GM19452 (cell line): Measurements from ENCODE around the gene CCDC117.

Experiments used
- ATAC-seq: cut with Tn5 transposase; IDR thresholded peaks from one replicate; pipeline ENCODE4 v1.9.1; 2021; ENCODE audit not compliant: unreplicated experiment

CCDC117 gene

DNA sequence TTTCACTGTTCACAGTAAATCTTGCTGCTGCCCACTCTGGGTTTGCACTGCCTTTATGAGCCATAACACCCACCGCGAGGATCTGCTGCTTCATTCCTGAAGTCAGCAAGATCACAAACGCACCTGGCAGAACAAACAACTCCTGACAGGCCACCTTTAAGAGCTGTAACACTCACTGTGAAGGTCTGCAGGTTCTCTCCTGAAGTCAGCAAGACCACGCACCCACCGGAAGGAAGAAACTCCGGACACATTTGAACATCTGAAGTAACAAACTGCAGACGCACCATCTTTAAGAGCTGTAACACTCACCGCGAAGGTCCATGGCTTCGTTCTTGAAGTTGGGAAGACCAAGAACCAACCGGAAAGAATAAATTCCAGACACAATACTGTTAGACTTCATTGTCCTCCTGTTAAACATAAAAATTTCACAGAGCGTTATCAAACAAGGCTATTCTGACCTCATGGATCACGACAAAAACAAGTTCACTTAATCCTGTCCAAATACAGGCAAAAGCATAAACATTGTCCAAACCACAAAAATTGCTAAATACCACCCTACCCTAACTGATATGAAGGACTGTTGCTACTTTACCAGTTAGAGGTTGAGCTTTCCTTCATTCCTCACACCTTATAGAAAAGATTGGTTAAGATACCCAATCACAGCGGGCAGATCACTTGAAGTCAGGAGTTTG is 3.0 kb upstream of the CCDC117 start:
- ATAC-seq, result no peak

DNA sequence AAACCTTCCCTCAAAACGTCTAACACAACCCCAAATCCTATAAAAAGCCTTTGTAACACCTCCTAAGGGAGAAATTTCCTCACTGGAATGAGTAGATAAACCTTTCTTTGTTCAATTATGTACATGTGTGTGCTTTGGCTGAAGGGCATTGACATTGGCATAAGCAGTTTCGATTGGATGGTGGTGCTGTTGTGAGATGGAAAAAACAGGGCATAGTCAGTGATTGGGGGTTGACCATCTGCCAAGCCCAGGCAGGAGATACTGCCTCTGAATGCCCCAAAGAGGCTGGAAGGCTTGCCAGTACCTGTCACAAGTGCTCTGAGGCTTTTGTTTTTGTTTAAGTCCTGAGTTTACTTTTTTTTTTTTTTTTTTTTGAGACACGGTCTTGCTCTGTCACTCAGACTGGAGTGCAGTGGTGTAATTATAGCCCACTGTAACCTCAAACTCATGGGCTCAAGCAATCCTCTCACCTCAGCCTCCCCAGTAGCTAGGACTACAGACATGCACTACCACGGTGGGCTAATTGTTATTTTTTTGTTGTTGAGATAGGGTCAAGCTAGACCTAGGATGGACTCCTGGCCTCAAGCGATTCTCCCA is 1.2 kb upstream of the CCDC117 start:
- no peak for ATAC-seq

DNA sequence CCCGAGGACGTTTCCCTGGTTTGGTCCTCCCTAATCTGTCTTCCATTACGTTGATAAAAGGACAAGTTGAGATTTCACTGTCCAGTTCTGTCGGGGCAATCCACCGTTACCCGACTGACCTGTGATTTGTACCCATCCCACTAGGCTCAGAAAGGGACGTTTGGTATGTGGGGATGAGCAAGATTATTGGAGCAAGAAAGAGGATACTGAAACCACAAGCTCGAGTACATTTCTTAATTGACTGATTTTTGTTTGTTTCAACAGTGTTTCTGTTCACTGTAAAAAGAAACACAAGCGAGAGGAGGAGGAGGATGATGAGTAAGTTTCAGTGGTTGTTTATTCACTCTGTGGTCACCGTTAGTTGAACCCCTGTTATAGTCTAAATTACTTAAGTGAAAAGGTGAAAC is 969 bp downstream of the CCDC117 start:
- ATAC-seq, result peak; percentile 28

DNA sequence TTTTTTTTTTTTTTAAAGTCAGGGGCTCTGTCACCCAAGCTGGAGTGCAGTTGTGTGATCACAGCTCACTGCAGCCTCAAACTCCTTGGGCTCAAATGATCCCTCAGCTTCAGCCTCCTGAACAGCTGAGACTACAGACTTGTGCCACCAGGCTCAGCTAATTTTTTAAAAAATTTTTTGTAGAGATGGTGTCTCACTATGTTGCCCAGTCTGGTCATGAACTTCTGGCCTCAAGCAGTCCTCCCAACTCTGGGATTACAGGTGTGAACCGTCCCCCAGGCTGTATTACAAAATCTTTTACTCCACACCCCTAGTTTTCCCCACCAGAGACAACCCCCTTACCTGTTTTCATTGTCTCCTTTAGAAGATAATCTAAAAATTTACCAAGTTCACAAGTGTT is 1.9 kb downstream of the CCDC117 start:
- no peak for ATAC-seq

DNA sequence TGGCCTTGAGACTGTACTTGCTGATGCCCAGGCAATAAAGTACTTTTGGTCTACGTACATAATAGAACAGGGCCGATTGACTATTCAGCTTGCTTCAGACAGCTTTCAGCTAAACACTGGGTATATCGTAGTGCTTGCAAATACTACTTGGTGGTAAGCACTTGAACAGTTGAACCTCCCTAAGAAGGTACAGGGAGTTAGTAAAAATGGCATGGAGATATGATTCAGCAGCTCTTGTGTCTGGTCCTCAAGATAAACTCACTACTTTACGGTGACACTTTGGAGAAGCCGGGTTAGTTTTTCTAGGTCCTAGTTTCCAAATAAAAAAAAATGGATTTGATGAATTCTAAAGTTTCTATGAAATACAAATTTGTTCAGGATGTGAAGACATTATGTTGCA is 7.3 kb downstream of the CCDC117 start:
- no peak for ATAC-seq

DNA sequence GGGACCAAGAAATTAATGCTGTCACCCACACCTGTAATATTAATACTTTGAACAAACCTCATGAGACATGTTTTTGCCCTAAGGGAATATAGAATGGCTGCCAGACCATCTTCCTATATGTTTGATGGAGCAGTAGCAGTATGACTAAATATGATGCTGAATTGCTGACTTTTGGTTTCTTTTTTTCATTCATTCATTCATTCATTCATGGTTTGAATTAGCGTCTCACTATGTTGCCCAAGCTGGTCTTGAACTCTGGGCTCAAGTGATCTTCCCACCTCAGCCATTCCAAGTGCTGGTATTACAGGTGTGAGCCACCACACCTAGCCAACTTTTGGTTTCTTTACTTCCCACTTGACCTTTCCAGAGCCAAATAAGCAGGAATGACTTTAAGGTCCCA is 7.8 kb downstream of the CCDC117 start:
- no peak for ATAC-seq

DNA sequence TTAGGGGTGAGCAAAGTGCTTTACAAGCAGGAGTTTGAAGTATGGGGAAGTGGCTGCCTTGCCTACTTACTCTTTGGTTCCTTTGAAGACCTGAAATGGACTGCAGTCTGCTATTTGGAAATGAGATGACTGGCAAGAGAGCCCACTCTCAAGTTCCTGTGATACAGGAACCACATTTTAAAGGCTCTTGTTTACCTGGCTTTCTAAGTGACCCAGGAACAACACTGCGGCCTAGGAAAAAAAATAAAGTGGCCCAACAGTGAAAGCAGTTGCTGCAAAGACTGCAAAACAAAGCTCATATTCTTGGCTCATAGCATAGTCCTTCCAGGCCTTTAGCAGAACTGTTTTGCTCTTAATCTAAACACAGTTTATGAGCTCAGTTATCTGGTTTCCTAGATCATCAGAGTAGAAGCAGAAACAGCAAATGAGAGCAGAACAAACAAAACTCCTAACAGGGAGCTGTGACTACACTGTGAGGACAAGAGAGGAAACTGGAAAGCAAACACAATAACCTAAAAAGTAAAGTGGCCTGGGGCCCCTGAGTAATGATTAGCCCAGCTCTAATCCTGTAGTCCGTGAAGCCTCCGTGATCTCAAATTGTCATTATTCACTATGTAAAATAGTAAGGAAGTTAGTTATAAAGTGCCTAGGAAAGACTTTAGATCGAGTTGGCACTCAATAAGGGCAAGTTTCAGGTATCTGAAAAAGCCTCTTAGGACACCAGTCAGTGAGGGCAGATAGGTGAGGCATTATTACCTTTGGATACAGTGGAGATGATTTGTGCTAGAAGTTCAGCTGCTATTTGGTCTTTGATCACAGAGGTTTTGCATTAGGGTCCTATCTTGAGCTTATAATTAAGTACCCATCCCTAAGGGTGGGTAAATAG is 11.5 kb downstream of the CCDC117 start:
- no peak for ATAC-seq

DNA sequence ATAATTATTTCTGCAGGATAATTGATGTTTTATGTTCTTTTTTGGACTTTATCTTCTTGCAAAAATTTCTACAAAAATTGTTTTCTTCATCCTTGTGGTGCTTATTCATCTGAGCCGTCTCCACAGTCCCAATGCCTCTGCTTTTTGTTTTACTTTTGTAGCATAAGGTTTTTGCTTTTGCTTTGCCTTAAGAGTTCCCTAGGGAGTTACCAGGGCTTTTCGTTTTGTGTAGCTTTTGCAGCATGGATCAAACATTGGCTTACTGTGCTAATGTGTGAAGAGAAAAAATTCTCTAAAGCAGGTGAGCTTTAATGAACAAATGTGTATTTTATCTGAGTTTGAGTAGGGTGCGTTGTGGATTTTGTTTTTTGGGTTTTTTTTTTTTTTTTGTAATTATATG is 16.1 kb downstream of the CCDC117 start:
- no peak for ATAC-seq

DNA sequence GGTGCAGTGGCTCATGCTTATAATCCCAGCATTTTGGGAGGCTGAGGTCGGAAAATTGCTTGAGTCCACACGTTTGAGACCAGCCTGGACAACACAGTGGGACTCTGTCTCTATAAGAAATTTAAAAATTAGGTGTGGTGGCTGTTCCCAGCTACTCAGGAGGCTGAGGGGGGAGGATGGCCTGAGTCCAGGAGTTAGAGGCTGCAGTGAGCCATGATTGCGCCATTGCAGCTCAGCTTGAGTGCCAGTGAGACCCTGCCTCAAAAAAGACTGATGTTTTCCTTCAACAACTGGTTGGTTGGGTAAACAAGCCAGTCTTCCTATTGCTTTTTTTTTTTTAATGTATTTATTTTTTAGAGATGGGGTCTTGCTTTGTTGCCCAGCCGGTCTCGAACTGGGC is 18.6 kb downstream of the CCDC117 start:
- ATAC-seq, result no peak

DNA sequence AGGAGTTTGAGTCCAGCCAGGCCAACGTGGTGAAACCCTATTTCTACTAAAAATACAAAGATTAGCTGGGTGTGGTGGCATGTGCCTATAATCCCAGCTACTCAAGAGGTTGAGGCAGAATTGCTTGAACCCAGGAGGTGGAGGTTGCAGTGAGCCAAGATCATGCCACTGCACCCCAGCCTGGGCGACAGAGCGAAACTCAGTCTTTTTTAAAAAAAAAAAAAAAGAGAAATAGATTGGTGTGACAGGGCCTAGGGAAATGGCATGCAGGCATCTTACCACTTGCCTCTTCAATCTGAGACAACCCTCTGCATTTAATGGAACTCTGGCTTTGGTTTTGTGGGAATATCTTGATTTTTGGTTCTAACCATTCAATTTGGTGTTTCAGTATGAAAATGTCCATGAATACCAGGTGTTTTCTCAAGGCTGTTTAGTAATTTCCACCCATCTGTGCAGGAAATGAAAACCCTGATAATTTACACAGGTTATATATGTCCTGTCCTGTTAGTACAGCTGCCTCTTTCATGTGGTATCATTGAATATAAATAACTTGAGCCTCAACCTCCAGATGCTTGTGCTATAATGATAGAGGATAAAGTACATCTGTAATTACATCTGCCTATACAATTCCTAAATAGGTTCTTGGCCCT is 19.5 kb downstream of the CCDC117 start:
- ATAC-seq, result peak; percentile 64

DNA sequence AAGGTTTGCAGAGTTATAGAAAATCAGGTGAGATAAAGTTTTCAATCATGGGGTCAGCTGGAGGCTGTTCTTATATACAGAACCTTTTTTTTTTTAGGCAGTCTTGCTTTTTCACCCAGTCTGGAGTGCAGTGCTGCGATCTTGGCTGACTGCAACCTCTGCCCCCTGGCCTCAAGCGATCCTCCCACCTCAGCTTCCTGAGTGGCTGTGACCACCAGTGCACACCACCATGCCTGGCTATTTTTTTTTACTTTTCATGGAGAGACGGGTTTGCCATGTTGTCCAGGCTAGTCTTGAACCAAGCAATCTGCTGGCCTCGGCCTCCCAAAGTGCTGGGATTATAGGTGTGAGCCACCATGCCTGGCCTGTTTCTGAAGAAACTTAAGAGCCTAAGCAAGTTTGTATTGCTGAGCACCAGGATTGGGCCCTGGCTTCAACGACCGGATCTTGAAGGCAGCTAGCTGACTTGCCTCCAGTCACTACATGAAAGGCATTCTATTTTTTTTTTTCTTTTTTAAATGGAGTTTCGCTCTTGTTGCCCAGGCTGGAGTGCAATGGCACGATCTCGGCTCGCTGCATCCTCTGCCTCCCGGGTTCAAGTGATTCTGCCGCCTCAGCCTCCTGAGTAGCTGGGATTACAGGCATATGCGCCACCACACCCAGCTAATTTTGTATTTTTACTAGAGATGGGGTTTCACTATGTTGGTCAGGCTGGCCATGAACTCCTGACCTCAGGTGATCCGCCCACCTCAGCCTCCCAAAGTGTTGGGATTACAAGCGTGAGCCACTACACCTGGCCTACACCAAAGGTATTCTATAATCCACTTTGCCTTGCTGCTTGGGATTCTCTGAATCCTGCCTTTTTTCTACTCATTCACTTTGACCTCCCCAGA is 20.2 kb downstream of the CCDC117 start:
- peak; percentile 26 for ATAC-seq

DNA sequence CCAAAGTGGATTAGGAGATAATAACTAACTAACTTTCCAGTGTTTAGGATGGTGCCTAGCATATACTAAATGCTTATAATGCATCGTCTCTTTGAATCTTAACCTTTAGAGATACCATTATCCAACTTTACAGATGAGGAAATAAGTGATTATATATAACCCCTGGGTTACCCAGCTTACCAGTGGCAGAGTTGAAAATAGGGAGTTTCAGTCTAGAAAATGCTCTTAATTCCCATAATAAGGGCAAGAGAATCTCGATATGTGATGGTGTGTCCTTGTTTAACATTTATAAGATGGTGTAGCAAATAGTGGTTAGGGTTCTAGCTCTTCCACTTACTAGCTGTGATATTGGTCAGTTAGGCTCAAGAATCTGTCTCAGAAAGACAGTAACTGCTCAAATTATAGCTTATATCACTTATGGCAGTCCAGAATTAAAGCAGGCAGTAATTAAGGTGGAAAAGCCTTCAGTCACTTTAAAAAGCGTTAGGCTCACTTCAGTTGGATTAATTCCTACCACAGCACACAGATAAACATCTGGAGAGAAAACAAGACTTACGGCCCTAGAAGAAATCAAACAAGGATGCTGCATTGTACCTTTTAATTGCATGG is 21.6 kb downstream of the CCDC117 start:
- no peak for ATAC-seq

DNA sequence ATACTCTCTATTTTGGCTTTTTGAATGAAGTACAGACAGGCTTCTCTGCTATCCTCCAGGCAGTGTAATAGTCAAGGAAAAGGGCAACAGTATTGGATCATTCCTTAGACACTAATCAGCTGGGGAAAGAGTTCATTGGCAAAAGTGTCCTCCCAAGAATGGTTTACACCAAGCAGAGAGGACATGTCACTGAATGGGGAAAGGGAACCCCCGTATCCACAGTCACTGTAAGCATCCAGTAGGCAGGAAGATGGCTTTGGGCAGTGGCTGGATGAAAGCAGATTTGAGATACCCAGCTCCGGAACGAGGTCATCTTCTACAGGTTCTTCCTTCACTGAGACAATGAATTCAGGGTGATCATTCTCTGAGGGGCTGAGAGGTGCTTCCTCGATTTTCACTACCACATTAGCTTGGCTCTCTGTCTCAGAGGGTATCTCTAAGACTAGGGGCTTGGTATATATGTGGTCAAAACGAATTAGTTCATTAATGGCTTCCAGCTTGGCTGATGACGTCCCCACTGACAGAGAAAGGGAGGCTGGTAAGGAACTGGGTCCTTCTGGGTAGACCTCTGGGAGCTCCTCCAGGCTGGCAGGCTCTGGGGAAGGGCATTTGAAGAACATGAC is 22.7 kb downstream of the CCDC117 start:
- ATAC-seq, result no peak

DNA sequence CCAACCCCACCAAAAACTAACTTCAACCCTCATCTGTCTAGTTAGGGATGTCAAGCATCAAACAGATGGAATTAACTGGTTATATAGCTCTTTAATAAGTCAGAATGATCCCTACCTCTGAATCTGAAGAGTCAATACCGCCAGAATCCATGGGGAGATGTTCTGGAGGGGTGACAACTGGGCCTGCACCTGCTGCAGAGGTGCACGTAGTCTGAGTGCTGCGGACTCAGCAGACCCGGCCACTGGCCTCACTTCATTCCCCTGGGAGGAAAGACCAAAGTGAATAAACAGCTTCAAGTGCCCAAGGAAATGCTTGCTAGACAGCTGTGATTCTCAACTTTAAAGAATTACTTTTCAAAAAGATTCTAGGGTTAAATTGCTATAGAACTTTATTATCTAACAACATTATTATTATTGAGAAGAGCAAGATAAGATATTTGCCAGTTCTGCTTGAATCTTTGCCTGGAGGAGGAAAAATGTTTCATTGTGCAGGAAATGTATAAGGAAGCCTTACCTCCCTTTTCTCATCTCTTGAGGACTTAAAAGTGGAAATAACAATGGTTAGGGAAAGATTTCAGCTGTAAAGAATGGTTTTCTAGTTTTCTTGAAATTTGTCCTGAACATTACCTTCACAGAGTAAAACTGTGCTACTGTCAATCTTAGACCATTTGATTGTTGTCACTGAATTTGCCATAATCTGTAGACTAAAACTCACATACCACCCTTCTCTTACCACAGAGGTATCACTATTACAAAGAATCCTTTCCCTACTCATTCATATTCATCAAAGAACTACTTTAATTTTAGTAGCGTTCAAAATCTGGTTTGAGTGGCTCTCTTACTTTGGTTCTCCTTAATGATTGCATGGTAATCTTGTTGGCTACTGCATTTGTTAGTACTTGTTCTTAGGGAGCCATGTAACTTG is 23.7 kb downstream of the CCDC117 start:
- no peak for ATAC-seq

DNA sequence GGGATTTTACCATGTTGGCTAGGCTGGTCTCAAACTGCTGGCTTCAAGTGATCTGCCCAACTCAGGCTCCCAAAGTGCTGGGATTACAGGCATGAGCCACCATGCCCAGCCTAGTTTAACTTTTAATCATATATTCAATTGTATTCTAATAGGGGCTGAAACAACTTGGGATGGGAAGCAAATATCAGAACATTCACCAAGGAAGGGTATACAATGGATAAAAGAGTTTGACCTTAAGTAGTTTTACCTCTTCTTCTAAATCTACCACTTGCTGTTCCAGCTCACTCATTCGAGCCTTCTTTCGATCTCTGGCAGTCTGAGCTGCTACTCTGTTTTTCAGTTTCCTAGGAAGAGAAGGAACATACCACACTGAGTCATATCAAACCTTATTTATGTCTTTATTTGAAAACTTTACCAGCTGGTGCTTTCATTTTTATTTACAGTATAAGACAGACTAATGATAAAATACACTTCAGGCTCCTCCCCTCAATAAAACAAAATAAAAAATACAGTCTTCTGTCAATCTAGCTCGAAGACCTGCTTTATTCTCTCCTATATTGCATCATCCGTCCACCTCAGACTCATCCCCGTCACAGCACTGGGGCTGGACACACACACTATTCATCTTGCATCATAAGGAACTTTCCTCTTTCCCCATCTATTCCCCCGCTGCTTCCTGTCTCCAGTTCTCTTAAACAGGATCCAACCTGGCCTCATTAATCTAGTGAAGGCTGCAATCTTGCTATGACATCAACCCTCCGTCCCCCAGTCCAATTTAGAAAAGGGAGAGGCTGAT is 26.5 kb downstream of the CCDC117 start:
- no peak for ATAC-seq

DNA sequence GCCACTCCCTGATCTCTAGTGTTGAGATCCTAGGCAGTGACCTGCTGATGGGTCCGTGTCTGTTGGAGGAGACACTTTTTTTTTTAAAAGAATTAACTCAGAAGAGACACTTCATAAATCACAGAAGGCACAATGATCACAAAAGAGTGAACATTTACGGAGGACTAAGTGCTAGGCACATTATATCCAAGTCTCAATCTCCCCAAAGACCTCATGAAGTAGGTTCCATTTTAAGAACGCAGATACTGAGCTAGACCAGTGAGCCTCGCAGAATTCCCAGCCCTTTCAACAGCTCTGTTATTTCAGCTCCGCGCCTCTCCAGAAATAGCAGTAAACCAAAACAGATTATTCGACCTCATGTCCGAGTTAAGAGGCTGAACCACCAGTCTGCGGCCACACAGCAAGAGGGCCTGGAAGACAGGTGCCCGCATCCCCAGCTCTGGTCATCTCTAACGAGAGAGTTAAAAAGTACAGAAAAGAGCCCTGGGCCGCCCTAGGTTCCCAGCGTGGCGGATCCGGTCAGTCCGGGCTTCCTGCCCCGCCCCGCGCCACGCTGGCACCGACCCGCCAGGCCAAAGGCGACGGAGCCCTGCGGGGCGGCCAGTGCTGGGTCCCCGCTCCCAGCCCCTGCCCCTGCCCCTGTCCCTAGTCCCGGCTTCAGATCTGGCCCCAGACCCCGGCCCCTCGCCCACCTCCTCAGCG is 27.3 kb downstream of the CCDC117 start:
- peak; percentile 13 for ATAC-seq
